ENCODE measurements around the gene AGPAT3.

DNA sequence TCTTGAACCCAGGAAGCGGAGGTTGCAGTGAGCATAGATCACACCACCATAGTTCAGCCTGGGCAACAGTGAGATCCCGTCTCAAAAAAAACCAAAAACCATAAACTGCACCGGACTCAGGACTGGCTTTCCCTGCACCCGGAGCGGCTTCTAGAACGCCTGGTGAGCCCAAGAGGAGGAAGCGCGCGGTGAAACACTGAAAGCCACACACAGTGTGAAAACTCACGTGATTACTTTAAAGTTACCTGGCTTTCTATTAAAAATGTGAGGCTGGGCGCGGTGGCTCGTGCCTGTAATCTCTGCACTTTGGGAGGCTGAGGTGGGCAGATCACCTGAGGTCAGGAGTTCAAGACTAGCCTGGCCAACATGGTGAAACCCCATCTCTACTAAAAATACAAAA is 140.0 kb downstream of the AGPAT3 start:
- TF ChIP-seq, protein P1, sequence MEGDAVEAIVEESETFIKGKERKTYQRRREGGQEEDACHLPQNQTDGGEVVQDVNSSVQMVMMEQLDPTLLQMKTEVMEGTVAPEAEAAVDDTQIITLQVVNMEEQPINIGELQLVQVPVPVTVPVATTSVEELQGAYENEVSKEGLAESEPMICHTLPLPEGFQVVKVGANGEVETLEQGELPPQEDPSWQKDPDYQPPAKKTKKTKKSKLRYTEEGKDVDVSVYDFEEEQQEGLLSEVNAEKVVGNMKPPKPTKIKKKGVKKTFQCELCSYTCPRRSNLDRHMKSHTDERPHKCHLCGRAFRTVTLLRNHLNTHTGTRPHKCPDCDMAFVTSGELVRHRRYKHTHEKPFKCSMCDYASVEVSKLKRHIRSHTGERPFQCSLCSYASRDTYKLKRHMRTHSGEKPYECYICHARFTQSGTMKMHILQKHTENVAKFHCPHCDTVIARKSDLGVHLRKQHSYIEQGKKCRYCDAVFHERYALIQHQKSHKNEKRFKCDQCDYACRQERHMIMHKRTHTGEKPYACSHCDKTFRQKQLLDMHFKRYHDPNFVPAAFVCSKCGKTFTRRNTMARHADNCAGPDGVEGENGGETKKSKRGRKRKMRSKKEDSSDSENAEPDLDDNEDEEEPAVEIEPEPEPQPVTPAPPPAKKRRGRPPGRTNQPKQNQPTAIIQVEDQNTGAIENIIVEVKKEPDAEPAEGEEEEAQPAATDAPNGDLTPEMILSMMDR (IDR thresholded peaks at IDR 0.05): no peak
- no peak for TF ChIP-seq POLR2A (IDR thresholded peaks at IDR 0.05)

Data from upper lobe of left lung (tissue), 4 donors.